Measurements from ENCODE around the gene TAS1R2.

TAS1R2 gene

DNA sequence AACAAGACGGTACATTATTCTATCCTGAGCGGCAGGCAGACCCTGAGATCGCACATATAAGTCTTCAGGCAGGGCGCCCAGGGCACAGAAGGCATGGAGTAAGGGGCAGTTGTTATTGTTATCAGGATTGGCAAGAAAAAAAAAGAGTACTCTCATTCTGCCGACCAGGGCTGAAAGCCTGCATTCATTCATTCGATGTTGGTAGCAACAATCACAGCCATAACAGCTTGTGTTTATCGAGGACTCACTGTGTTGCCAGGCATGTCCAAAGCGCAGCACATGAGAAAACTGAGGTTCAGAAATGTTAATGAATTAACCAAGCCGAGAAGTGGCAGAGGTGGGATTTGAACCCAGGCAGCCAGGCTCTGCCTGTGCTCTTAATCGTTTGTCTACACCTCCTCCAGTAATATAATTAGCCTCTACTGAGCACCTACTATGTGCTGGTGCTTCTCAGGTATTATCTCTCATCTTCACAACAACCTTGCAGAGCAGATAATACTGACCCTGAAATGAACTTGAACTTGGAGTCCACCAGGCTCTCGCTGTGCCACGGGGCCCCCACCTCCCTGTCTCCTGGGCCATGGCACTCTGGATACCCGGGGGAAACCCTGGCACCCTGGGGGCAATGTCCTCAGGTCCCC, 56.2 kb downstream of the TAS1R2 start:
- DNase-seq (ENCODE audit: low read depth in 2 of 3, low spot score in 1 of 3) = no peak

DNA sequence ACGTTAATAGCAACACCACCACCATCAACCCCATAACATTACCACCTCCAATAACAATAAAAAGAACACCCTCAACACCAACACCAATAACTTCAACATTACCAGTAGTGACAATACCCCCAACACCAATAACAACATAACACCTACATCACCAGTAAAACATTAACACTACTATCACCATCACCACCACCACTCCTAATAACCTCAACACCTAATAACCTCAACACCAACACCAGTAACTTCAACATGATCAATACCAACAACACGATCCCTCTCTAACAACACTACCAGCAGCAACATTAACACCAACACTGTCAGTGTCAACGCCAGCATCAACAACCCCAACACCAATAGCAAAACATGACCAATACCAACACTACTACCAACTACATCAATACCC, 57.2 kb downstream of the TAS1R2 start:
- DNase-seq (ENCODE audit: low read depth in 2 of 3, low spot score in 1 of 3) = no peak

DNA sequence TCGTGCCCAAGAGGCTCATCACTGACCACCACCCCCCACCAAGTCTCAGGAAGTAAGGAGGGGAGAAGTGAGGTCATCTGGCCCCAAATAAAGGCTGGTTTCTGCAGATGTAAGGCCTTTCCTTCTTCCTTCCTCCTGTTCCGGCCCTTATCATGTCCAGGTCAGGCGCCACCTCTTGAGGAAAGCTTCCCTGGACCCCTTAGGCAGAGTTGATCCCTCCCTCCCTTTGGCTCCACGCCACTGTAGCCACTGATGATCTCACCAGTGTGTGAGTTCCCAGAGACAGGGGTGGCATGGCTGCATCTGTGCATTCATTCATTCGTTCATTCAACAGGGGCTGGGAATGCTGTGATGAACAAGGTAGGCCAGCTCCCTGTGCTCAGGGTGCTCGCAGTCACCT, 59.2 kb downstream of the TAS1R2 start:
- no peak for DNase-seq (ENCODE audit: low read depth in 2 of 3, low spot score in 1 of 3)

- no peak for DNase-seq (ENCODE audit: low read depth in 2 of 3, low spot score in 1 of 3)
Observed at GRCh38 chr1:18799454-18799853, 60.0 kb downstream of the TAS1R2 start.

DNA sequence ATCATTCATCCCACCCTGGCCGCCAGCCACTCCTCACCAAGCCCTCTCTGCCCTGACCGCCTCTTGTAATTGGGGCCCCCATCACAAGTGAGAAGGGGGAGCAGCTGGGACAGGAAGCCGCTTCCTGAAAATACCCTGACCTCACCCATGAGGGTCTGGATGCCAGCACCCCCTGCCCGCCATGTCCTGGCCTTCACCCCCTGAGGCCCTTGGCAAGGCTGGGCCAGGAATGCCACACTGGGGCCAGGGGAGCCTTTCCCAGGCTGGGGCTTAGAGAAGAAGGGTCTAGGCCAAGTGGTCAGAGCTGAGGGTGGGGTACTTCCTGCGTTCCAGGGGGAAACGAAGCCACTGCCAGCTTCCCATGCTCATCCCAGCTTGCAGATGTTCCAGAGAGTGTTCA, 60.5 kb downstream of the TAS1R2 start:
- DNase-seq (ENCODE audit: low read depth in 2 of 3, low spot score in 1 of 3) = no peak

- no peak for DNase-seq (ENCODE audit: low read depth in 2 of 3, low spot score in 1 of 3)
Observed at GRCh38 chr1:18798533-18798932, 60.9 kb downstream of the TAS1R2 start.

DNA sequence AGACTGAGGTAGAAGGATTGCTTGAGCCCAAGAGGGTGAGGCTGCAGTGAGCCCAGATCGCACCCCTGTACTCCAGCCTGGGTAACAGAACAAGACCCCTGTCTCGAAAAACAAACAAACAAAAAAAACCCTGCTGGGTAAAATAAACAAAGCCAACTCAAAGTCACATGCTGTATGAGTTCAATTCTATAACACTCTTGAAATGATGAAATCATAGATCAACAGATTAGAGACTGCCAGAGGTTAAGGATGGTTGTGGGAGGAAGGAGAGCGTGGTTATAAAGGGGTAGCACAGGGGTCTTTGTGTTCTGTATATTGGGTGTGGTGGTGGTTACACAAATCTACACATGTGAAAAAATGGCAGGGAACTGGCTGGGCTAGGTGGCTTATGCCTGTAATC, 62.5 kb downstream of the TAS1R2 start:
- DNase-seq (ENCODE audit: low read depth in 2 of 3, low spot score in 1 of 3) = no peak

GRCh38 chr1:18795002-18795689, 64.3 kb downstream of the TAS1R2 start:
- no peak for DNase-seq (ENCODE audit: low read depth in 2 of 3, low spot score in 1 of 3)

- DNase-seq (ENCODE audit: low read depth in 2 of 3, low spot score in 1 of 3) = no peak
Observed at GRCh38 chr1:18794561-18794960, 64.9 kb downstream of the TAS1R2 start.

DNA sequence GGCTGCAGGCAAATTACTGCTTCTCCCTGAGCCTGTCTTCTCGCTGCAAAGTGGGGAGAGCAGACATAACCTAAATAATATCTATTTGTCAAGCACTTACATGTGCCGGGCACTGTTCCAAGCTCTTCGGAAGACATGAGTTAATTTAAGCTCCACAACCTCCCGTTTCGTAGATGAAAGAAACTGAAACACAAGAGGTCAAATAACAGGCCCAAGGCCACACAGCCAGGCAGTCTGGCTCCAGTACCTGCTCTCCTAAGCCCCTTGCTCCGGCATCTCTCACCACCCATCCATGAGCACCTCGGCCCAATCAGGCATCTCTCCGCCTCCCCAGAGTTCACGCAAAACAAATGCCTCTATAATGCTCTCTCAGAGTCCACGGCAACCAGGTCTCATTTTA, 65.4 kb downstream of the TAS1R2 start:
- DNase-seq (ENCODE audit: low read depth in 2 of 3, low spot score in 1 of 3) = no peak

DNA sequence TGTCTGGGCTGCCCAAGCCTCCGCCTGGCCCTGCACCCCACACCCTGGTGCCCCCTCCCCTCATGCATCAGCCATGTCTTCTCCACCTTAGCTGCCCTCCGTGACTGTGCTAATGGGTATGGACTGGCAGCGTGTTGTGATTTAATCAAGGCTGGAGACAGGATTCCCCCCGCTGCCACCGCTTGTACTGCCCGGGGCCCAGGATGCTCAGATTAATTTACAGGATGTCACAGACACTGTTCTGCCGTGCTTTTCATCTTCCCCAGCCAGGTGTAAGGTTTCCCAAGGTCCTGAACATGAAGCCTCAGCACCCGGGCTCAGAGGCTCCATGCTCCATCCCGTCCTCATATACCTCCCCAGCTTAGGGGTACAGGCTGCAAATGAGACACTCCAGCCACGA, 66.3 kb downstream of the TAS1R2 start:
- no peak for DNase-seq (ENCODE audit: low read depth in 2 of 3, low spot score in 1 of 3)

- no peak for DNase-seq (ENCODE audit: low read depth in 2 of 3, low spot score in 1 of 3)
Observed at GRCh38 chr1:18792747-18793146, 66.7 kb downstream of the TAS1R2 start.

All from stimulated activated CD4-positive, alpha-beta T cell treated with anti-CD3 and anti-CD28 coated beads, Interleukin-12 subunit alpha, Interleukin-12 subunit beta, amount 100 ng/mL, for 48 hours (primary cell).